Spleen (tissue), 11 donors: ENCODE data around the gene SERPINA1. TPM values are rescaled to one million over a fixed set of nuclear protein-coding genes. Genes with fewer than 3 reads are reported as not detected.

Source experiments
- DNase-seq: peaks from one replicate; pipeline ENCODE4 v3.0.0-alpha.2; 2020
- H3K27ac ChIP-seq, 8 donors: fragments of 200-600 bp; sonication (generic) in 7 of 8; 1 replicate in 4 of 8; 2 replicates in 4 of 8; pipeline versions ENCODE4 v1.5.0 to v1.8.0; 2016 to 2021; ENCODE audit warnings: inconsistent platforms in 4 of 8, mild to moderate bottlenecking in 4 of 8, moderate library complexity in 1 of 8
- H3K27me3 ChIP-seq, 7 donors: fragments of 200-600 bp; sonication (generic) in 6 of 7; replicated peaks in 1 of 7; 1 replicate in 4 of 7; 2 replicates in 3 of 7; pipeline versions ENCODE4 v1.5.0 to v1.8.0; 2016 to 2021; ENCODE audit warnings: inconsistent platforms in 3 of 7, mild to moderate bottlenecking in 1 of 7
- H3K36me3 ChIP-seq, 6 donors: fragments of 200-600 bp; sonication (generic) in 5 of 6; 1 replicate in 4 of 6; 2 replicates in 2 of 6; pipeline versions ENCODE4 v1.5.0 to v1.8.0; 2016 to 2021; ENCODE audit warnings: inconsistent platforms in 2 of 6
- H3K4me1 ChIP-seq, 6 donors: fragments of 200-600 bp; sonication (generic) in 5 of 6; 1 replicate in 3 of 6; 2 replicates in 3 of 6; pipeline versions ENCODE4 v1.5.0 to v1.8.0; 2016 to 2021; ENCODE audit warnings: inconsistent platforms in 3 of 6
- H3K4me3 ChIP-seq, 8 donors: fragments of 200-600 bp; sonication (generic) in 7 of 8; 1 replicate in 4 of 8; 2 replicates in 4 of 8; pipeline versions ENCODE4 v1.5.0 to v1.8.0; 2016 to 2021; ENCODE audit warnings: inconsistent platforms in 4 of 8, mild to moderate bottlenecking in 4 of 8, moderate library complexity in 2 of 8
- H3K9me3 ChIP-seq, 8 donors: fragments of 200-600 bp; sonication (generic) in 7 of 8; 1 replicate in 4 of 8; 2 replicates in 4 of 8; pipeline versions ENCODE4 v1.5.0 to v1.8.0; 2016 to 2021; ENCODE audit warnings: inconsistent platforms in 4 of 8
- CTCF ChIP-seq, 11 experiments: fragments of 200-600 bp in 7 of 11; fragments of 450-650 bp in 4 of 11; sonication (generic) in 4 of 11; IDR thresholded peaks in 8 of 11; conservative IDR thresholded peaks in 3 of 11; 1 replicate in 7 of 11; 2 replicates in 4 of 11; pipeline versions ENCODE4 v1.4.0 to v1.8.0; 2016 to 2021; ENCODE audit warnings: antibody characterized with exemption in 11 of 11, inconsistent platforms in 4 of 11, mild to moderate bottlenecking in 1 of 11
- POLR2A ChIP-seq, 3 donors: fragments of 450-650 bp; IDR thresholded peaks; one replicate each; pipeline ENCODE4 v1.5.1; 2017; ENCODE audit warnings: antibody characterized with exemption in 3 of 3, mild to moderate bottlenecking in 1 of 3
- POLR2AphosphoS5 ChIP-seq, 3 donors: sonication (generic); formaldehyde crosslinking; IDR thresholded peaks; one replicate each; pipeline ENCODE4 v1.5.1; 2017; ENCODE audit warnings: antibody characterized with exemption in 3 of 3
- WGBS, 5 donors: extraction: QIAGEN DNeasy Blood & Tissue Kit in 3 of 5; methylation state at CpG; one replicate each; pipeline versions ENCODE4 v1.1.5 to v1.1.7; 2013 to 2018; 5-methylcytosine and 5-hydroxymethylcytosine counted together
- intact Hi-C: fragments of 100-400 bp; cut with DNase I; formaldehyde crosslinking; loops from one replicate; pipeline ENCODE4 v1.15.0; 2023; ENCODE audit warnings: low total_unique reads
- polyA plus RNA-seq, 3 donors: library from polyadenylated mRNA; stranded (reverse); fragments of 200-250 nt; gene quantifications; one replicate each; pipeline ENCODE4 v1.2.1, GENCODE V29; 2013
- total RNA-seq, 7 donors: library from RNA; depleted of rRNA in 3 of 7; stranded (reverse); fragments of >200 nt in 3 of 7; fragmentation: NEBNext Ultra II Directional in 4 of 7; extraction: Animal tissue kit (Norgen Biotek cat#: 25700) in 4 of 7; gene quantifications; one replicate each; pipeline versions ENCODE4 v1.1.0 to v1.2.1, GENCODE V29; 2016 to 2021
- donor health status: healthy with polysubstance abuse.
- donor health status: DM: no; HTN: no; CAD: no; lungs with moderate emphysema.
- donor health status: DM: no; HTN: no; CAD: no.
- donor health status: Bipolar disorder and iron deficiency.
- donor health status: healthy.
- donor health status: DM: no; HTN: no; CAD: no.
- donor health status: DM: yes; HTN: yes; CAD: no.

The SERPINA1 gene
- total and polyA plus RNA-seq, 10 donors = 28.4 to 701 (median 203) TPM

- Histone ChIP-seq H3K27me3 (peaks cover 0 to 7% (median 0%) of the 10 kb centered on the region in 7 donors), H3K9me3 (no peaks in the 10 kb centered on the region), H3K36me3 (no peaks in the 10 kb centered on the region), H3K4me3 (no peak overlapping the region), H3K27ac (no peak overlapping the region), H3K4me1 (no peaks in the 10 kb centered on the region)
- WGBS, 5 donors = 75 to 83% (median 81%) methylated on average over 7 to 8 of the region's 8 CpGs
- intact Hi-C loops = no loop called here
- TF ChIP-seq POLR2A (IDR thresholded peaks at IDR 0.05) = no peak
- no peak for TF ChIP-seq CTCF (IDR thresholded peaks at IDR 0.05 in 8 of 11, conservative IDR thresholded peaks at IDR 0.05 in 3 of 11)
- TF ChIP-seq POLR2AphosphoS5 (IDR thresholded peaks at IDR 0.05) = no peak
- no peak for DNase-seq
Measured at GRCh38 chr14:94362614-94363133, 25.7 kb downstream of the SERPINA1 start.

- TF ChIP-seq POLR2A (IDR thresholded peaks at IDR 0.05) = no peak
- Histone ChIP-seq H3K4me3 (no peak overlapping the region), H3K36me3 (no peaks in the 10 kb centered on the region), H3K27me3 (peaks cover 0 to 7% (median 0%) of the 10 kb centered on the region in 7 donors), H3K27ac (no peak overlapping the region), H3K4me1 (no peaks in the 10 kb centered on the region), H3K9me3 (no peaks in the 10 kb centered on the region)
- intact Hi-C loops = no loop called here
- no peak for DNase-seq
- WGBS, 5 donors = 81 to 94% (median 90%) methylated on average over 2 to 6 of the region's 7 CpGs
Measured at GRCh38 chr14:94361682-94362081, 26.7 kb downstream of the SERPINA1 start.

GRCh38 chr14:94360945-94361565 is 27.3 kb downstream of the SERPINA1 start:
- 51 to 79% (median 68%) methylated on average over 5 to 7 of the region's 7 CpGs for WGBS, 5 donors
- Histone ChIP-seq H3K36me3 (no peaks in the 10 kb centered on the region), H3K4me3 (no peak overlapping the region), H3K27me3 (peaks cover 0 to 7% (median 0%) of the 10 kb centered on the region in 7 donors), H3K9me3 (no peaks in the 10 kb centered on the region), H3K27ac (no peak overlapping the region), H3K4me1 (no peaks in the 10 kb centered on the region)
- intact Hi-C loops = no loop called here
- TF ChIP-seq CTCF (IDR thresholded peaks at IDR 0.05 in 8 of 11, conservative IDR thresholded peaks at IDR 0.05 in 3 of 11) = no peak
- TF ChIP-seq POLR2AphosphoS5 (IDR thresholded peaks at IDR 0.05) = no peak
- no peak for TF ChIP-seq POLR2A (IDR thresholded peaks at IDR 0.05)
- DNase-seq = no peak

GRCh38 chr14:94357166-94357565 is 31.2 kb downstream of the SERPINA1 start:
- Histone ChIP-seq H3K4me3 (no peak overlapping the region), H3K36me3 (no peaks in the 10 kb centered on the region), H3K9me3 (peaks cover 0 to 4% (median 0%) of the 10 kb centered on the region in 8 donors), H3K27me3 (peaks cover 0 to 19% (median 0%) of the 10 kb centered on the region in 7 donors), H3K27ac (no peak overlapping the region), H3K4me1 (no peaks in the 10 kb centered on the region)
- intact Hi-C loops = no loop called here
- WGBS, 5 donors = 42 to 59% (median 51%) methylated on average over 1 of the region's 1 CpG
- TF ChIP-seq POLR2A (IDR thresholded peaks at IDR 0.05) (no peak), POLR2AphosphoS5 (IDR thresholded peaks at IDR 0.05) (no peak), CTCF (IDR thresholded peaks at IDR 0.05 in 8 of 11, conservative IDR thresholded peaks at IDR 0.05 in 3 of 11) (no peak)
- no peak for DNase-seq
